GM12878 (cell line): Measurements from ENCODE around the gene CD3D. TPM values are rescaled to one million over a fixed set of nuclear protein-coding genes. Genes with fewer than 3 reads are reported as not detected.

Source experiments
- ATAC-seq: fragments of 200-7000 bp; cut with Tn5 transposase; 3 replicates; pipeline ENCODE4 v1.9.1; 2020; ENCODE audit warnings: mild to moderate bottlenecking, moderate library complexity
- BruUV-seq: library from RNA; stranded (reverse); fragments of 400-500 nt; replicated peaks from 2 replicates; lab custom pipeline; 2021; lab: Mats Ljungman, UMichigan
- CTCF ChIA-PET: fragments of 300-600 bp; sonication (Branson Sonifier 250); formaldehyde crosslinking; extraction: SDS; loops from one replicate; lab custom pipeline; 2021; ENCODE audit warnings: inconsistent platforms; lab: Yijun Ruan, JAX
- POLR2A ChIA-PET: fragments of 350-600 bp; formaldehyde crosslinking; extraction: SDS; loops from one replicate; lab custom pipeline; 2021; ENCODE audit warnings: inconsistent platforms; lab: Charles Lee
- RAD21 ChIA-PET: fragments of 300-600 bp; sonication (Branson Sonifier 250); formaldehyde crosslinking; loops from one replicate; lab custom pipeline; 2023; ENCODE audit warnings: antibody characterized with exemption; ENCODE audit not compliant: unreplicated experiment; lab: Charles Lee
- SMC1A ChIA-PET: fragments of 300-600 bp; sonication (Branson Sonifier 250); formaldehyde crosslinking; loops from one replicate; lab custom pipeline; 2023; ENCODE audit not compliant: unreplicated experiment, uncharacterized antibody; lab: Charles Lee
- DNase-seq: peaks from one replicate; pipeline ENCODE4 v3.0.0-alpha.2; 2011; ENCODE audit warnings: low read depth, low spot score
- FAIRE-seq: peaks from 3 replicates; lab custom pipeline; 2011; peaks lifted over from hg19 to GRCh38; lab: Jason Lieb, UNC
- H2AFZ ChIP-seq: 2 replicates; pipeline ENCODE4 v1.6.0; 2011; ENCODE audit warnings: low read depth, low read length, control low read depth; ENCODE audit not compliant: control insufficient read depth
- H3K27ac ChIP-seq: 2 replicates; pipeline ENCODE4 v1.5.1; 2011; ENCODE audit warnings: control low read depth; ENCODE audit not compliant: control insufficient read depth, insufficient read depth
- H3K27me3 ChIP-seq, 2 experiments: replicated peaks in 1 of 2; 2 replicates each; pipeline versions ENCODE4 v1.6.0 to v1.6.1; 2011; ENCODE audit warnings: low read length in 1 of 2; ENCODE audit not compliant: control insufficient read depth in 2 of 2, insufficient read depth in 2 of 2
- H3K36me3 ChIP-seq, 2 experiments: 2 replicates each; pipeline ENCODE4 v1.5.1; 2011; ENCODE audit warnings: low read length in 1 of 2; ENCODE audit not compliant: control insufficient read depth in 2 of 2, insufficient read depth in 2 of 2
- H3K4me1 ChIP-seq: 2 replicates; pipeline ENCODE4 v1.6.1; 2011; ENCODE audit warnings: mild to moderate bottlenecking, low read length, moderate library complexity, mixed read lengths; ENCODE audit not compliant: control insufficient read depth, insufficient read depth
- H3K4me2 ChIP-seq: 2 replicates; pipeline ENCODE4 v1.6.0; 2011; ENCODE audit warnings: control low read depth; ENCODE audit not compliant: control insufficient read depth, insufficient read depth
- H3K4me3 ChIP-seq: fragments of 200-600 bp; sonication (generic); 2 replicates; pipeline ENCODE4 v1.5.1; 2016
- H3K79me2 ChIP-seq: 2 replicates; pipeline ENCODE4 v1.6.0; 2011; ENCODE audit warnings: low read length; ENCODE audit not compliant: control insufficient read depth, insufficient read depth
- H3K9ac ChIP-seq: 2 replicates; pipeline ENCODE4 v1.8.0; 2011; ENCODE audit warnings: low read length, control low read depth, mixed read lengths; ENCODE audit not compliant: control insufficient read depth, insufficient read depth
- H3K9me3 ChIP-seq: replicated peaks from 3 replicates; pipeline ENCODE4 v1.5.1; 2011; ENCODE audit warnings: mild to moderate bottlenecking, low read length; ENCODE audit not compliant: control insufficient read depth, insufficient read depth
- H4K20me1 ChIP-seq: 2 replicates; pipeline ENCODE4 v1.6.0; 2011; ENCODE audit not compliant: control insufficient read depth, insufficient read depth
- CUX1 ChIP-seq: IDR thresholded peaks from 2 replicates; pipeline ENCODE4 v1.6.1; 2012; ENCODE audit warnings: improper control_type of control experiment, low read depth, low read length; ENCODE audit not compliant: insufficient replicate concordance
- ESRRA ChIP-seq: IDR thresholded peaks from 2 replicates; pipeline ENCODE4 v1.6.1; 2012; ENCODE audit warnings: mild to moderate bottlenecking, low read length, improper control_type of control experiment
- MAX ChIP-seq: IDR thresholded peaks from 2 replicates; pipeline ENCODE4 v1.6.1; 2012; ENCODE audit warnings: low read depth, low read length, improper control_type of control experiment
- MLLT1 ChIP-seq: fragments of 450-650 bp; IDR thresholded peaks from 2 replicates; pipeline ENCODE4 v1.6.1; 2016; ENCODE audit warnings: mild to moderate bottlenecking
- NKRF ChIP-seq: fragments of 450-650 bp; conservative IDR thresholded peaks from 2 replicates; pipeline ENCODE4 v1.6.1; 2017; ENCODE audit warnings: mild to moderate bottlenecking, moderate library complexity
- USF2 ChIP-seq: IDR thresholded peaks from 2 replicates; pipeline ENCODE4 v1.6.1; 2011; ENCODE audit warnings: low read depth, low read length, improper control_type of control experiment, borderline replicate concordance
- ZZZ3 ChIP-seq: IDR thresholded peaks from 2 replicates; pipeline ENCODE4 v1.6.1; 2011; ENCODE audit warnings: low read depth; ENCODE audit not compliant: control insufficient read depth, insufficient read length
- WGBS: methylation state at CpG from one replicate; pipeline ENCODE4 v1.1.6; 2016; ENCODE audit warnings: low lambda C conversion rate; ENCODE audit not compliant: insufficient replicate concordance, insufficient coverage; ENCODE audit errors: missing lambda C conversion rate; 5-methylcytosine and 5-hydroxymethylcytosine counted together
- in situ Hi-C: fragments of 300-500 bp; cut with MboI; formaldehyde crosslinking; loops from 9 replicates; pipeline ENCODE4 v1.14.3; 2018; ENCODE audit warnings: mixed read lengths
- intact Hi-C: fragments of 100-400 bp; cut with micrococcal nuclease; formaldehyde crosslinking; loops from one replicate; pipeline ENCODE4 v1.14.2; 2022; ENCODE audit not compliant: unreplicated experiment
- polyA plus RNA-seq, 11 experiments: library from polyadenylated mRNA; depleted of rRNA in 4 of 11; unstranded in 6 of 11; stranded (reverse) in 5 of 11; fragments of >200 nt; fragmentation: Nextera tagmentation in 4 of 11; fragmentation: Illumina TruSeq in 1 of 11; extraction: Ambion mirVana in 4 of 11; extraction: Trizol in 1 of 11; gene quantifications; 1 replicate in 1 of 11; 2 replicates in 10 of 11; pipeline versions ENCODE4 v1.2.1 to v1.2.3, GENCODE V29; 2011 to 2016; ENCODE audit warnings: inconsistent platforms in 2 of 11, missing spikeins in 2 of 11, low read depth in 1 of 11
- total RNA-seq, 4 experiments: library from RNA; depleted of rRNA in 3 of 4; stranded (reverse); fragments of >200 nt in 3 of 4; fragmentation: Illumina TruSeq in 1 of 4; extraction: Trizol in 1 of 4; gene quantifications; 2 replicates each; pipeline versions ENCODE4 v1.2.1 to v1.2.3, GENCODE V29; 2013 to 2021

CD3D gene
- total and polyA plus RNA-seq, 10 of the 15 experiments (the other 5 are each of a cell fraction or from before 2014, with no cell fraction given), result 0.13 to 0.69 (median 0.29) TPM; not detected in 6

GRCh38 chr11:118366287-118366686 is 23.8 kb upstream of the CD3D start:
- no peak for FAIRE-seq
- intact Hi-C loops (no loop called here), in situ Hi-C loops (no loop called here)

More at GRCh38 chr11:118366287-118366686, 23.8 kb upstream of the CD3D start:
- H3K27me3 ChIP-seq, result no peaks in the 10 kb centered on the region
- SMC1A ChIA-PET, result interaction anchor here (0.7 to 1.2 kb wide), 5 partner anchors 14 to 168 kb away, joined by 3 to 4 read pairs (median 3); no protein-coding TSS in a partner anchor
- no peak overlapping the region for H3K4me3 ChIP-seq
- no peak overlapping the region for H3K4me2 ChIP-seq
- H4K20me1 ChIP-seq, result no peaks in the 10 kb centered on the region
- WGBS, result 100% methylated on average over 1 of the region's 1 CpG
- H3K27ac ChIP-seq, result no peak overlapping the region
- peaks cover 7 to 20% of the 10 kb centered on the region in 2 experiments for H3K36me3 ChIP-seq
- CTCF ChIA-PET, result interaction anchor here (0.8 kb wide), 1 partner anchor 168 kb away, joined by 3 read pairs; no protein-coding TSS in a partner anchor
- ATAC-seq, result no peak
- no peaks in the 10 kb centered on the region for H3K9me3 ChIP-seq
- H3K79me2 ChIP-seq, result peaks cover 11% of the 10 kb centered on the region
- no peaks in the 10 kb centered on the region for H3K4me1 ChIP-seq
- TF ChIP-seq MLLT1 (no peak), CUX1 (no peak), ZZZ3 (no peak), USF2 (no peak), MAX (no peak), NKRF (no peak), ESRRA (no peak)
- no peak for DNase-seq
- BruUV-seq, result no TSS peak
- POLR2A ChIA-PET, result interaction anchor here (0.6 kb wide), 2 partner anchors 64 to 235 kb away, joined by 3 to 5 read pairs; no protein-coding TSS in a partner anchor
- H2AFZ ChIP-seq, result no peak overlapping the region
- H3K9ac ChIP-seq, result no peak overlapping the region
- RAD21 ChIA-PET, result no interaction called here
